Stimulated activated CD4-positive, alpha-beta T cell treated with anti-CD3 and anti-CD28 coated beads, Interleukin-4, amount 100 ng/mL, for 1 hour (primary cell): Measurements from ENCODE around the gene TEX54.
"Not testable (repeated sequence)": the region's sequence is repeated elsewhere in the genome, so short reads cannot be mapped to it uniquely, and the experiment has no call there.

ENCODE experiments used
- DNase-seq: peaks from one replicate; pipeline ENCODE4 v3.0.0-alpha.2; 2020

Gene TEX54

DNA sequence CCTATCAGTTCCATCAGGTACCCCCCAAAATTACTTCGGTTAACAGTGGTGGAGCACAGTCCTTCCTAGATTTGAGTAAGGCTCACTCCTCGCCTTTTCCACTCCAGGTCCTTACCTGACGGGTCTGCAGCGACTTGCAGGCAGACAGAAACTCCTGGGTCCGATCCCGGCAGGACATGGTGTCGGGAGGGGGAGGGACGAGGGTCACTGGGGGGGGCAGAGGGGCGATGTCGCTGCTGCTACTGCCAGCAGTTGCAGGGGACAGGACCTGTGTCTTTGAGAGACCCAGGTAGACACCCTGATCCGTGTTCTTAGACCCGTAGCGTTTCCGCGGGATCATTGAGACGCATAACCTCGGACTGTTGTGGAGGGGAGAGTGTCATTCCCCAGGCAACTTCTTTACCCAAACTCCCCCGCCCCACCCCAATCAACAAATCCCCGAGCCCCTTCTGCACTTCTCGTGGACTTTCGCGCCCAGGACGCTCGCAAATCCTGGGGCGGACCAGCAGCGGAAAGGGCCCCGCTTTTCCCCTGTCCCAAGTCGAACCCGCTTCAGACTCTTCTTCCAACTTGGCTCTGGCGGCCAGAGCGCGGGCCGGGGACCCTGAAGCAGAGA lies 1.6 kb downstream of the TEX54 start:
- DNase-seq = no peak

- not testable (repeated sequence) for DNase-seq
Observed at GRCh38 chr11:62828130-62828529, 4.5 kb downstream of the TEX54 start.

- no peak for DNase-seq
Observed at GRCh38 chr11:62823677-62824076, 9.0 kb downstream of the TEX54 start.

GRCh38 chr11:62817129-62817528 lies 15.5 kb downstream of the TEX54 start:
- no peak for DNase-seq

- DNase-seq = no peak
Observed at GRCh38 chr11:62816557-62816956, 16.1 kb downstream of the TEX54 start.

GRCh38 chr11:62811659-62812058 lies 21.0 kb downstream of the TEX54 start:
- no peak for DNase-seq

- DNase-seq = no peak
Observed at GRCh38 chr11:62810748-62811147, 21.9 kb downstream of the TEX54 start.

DNA sequence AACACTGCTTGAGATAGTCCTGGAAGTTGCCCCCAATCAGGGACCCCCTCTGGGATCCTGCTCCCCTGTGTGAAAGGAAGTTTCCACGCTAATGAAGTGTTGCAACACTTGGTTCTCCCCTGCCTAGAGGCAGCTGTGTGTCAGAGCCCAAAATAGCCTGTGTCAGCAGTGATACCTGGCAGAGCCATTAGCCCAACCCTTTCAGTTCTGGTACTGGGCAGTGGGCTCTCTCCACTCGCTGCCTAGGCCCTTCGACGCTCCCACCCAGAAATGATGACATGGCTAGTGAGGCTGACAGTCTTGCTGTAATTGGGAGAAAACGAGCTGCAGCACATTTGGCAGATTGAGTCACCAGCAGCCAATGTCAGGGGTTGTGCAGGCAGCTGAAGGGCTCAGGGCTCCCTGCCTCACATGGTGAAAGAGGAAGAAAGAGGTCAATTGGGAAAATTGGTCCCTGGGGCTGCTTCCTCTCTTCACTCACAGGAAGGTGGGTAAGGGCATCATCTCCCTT lies 26.0 kb downstream of the TEX54 start:
- no peak for DNase-seq

DNA sequence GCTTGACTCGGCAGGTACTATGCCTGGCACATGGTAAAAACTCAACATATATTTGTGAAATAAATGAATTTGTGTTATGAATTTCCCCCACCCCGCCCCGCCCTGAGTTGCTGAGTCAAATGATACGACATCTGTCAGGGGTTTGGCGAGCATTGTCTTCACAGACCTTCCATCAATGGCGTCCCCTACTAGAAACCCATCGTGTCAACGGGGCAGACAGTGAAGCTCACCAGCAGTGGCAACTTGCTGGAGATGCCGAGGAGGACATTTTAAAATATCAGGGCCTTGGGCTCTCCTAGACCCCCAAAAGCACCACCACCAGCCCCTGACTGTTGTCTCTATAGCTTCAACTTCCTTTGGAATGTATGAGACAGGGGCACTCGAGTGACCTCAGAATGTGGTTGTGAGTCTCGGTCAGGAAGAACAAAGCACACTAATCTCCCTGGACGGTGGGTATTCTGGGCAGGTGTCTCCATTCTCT lies 26.6 kb downstream of the TEX54 start:
- DNase-seq = peak; percentile 26

- peak; percentile 96 for DNase-seq
Observed at GRCh38 chr11:62805076-62805892, 27.4 kb downstream of the TEX54 start, which contains the start of gene NXF1. Gene NXF1, minus strand, starts transcription at chr11:62805440. Its CDS starts 84 bp downstream, at chr11:62805356.

DNA sequence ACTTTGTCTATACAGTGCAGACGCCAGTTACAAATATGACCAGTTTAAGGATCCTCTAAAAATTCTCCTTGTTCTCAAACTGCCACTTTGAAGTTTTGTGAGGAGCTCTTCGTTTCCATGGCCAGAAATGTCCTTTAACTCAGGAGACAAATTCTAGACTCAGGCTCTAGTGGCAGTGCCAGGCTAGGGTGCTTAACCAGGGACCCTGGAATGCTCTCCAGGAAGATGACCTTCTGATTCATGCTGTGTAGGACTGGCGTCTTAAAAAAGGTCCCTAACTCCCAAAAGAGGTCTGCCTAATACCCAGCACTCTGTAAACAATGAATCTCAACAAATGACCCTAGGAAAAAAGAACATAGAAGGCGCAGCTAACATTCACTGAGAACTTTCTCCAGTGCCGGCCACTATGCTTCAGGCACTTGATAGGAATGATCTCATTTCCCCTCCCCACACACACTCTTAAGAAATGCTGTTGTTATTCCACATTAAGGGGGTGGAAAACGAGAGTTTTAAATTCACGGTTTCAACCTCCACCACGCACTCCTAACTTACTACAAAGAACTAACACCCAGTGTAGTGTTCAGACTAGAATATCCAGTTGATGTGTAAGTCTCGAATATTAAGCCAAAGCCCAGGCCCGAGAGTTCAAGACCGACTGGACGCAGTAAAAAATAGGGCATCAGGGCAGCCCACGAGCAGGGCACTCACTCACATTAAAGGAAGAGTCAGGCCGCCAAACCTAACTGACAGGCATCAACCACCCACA lies 28.1 kb downstream of the TEX54 start:
- no peak for DNase-seq

- DNase-seq = no peak
Observed at GRCh38 chr11:62801071-62801470, 31.6 kb downstream of the TEX54 start.

GRCh38 chr11:62799486-62799885 lies 33.2 kb downstream of the TEX54 start:
- no peak for DNase-seq

GRCh38 chr11:62796281-62796680 lies 36.4 kb downstream of the TEX54 start:
- no peak for DNase-seq

- DNase-seq = no peak
Observed at GRCh38 chr11:62794201-62794775, 38.4 kb downstream of the TEX54 start.

DNA sequence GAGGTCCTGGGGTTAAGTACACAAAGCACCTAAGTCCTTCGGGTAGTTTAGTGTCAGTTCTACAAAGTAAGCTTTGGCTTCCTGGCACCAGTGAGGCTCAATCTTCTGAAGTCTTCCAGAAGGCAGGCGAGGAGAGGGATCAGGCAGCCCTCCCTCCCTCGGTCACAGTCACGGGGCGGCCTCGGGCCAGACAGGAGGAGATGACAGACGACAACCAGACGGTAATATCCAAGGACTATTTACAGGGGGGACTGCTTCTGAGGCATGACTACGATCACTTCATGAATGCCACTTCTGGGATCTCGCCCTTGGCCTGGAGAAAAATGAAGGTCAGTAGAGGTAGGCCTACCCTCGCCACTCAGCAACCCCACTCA lies 40.5 kb downstream of the TEX54 start:
- DNase-seq = no peak

DNA sequence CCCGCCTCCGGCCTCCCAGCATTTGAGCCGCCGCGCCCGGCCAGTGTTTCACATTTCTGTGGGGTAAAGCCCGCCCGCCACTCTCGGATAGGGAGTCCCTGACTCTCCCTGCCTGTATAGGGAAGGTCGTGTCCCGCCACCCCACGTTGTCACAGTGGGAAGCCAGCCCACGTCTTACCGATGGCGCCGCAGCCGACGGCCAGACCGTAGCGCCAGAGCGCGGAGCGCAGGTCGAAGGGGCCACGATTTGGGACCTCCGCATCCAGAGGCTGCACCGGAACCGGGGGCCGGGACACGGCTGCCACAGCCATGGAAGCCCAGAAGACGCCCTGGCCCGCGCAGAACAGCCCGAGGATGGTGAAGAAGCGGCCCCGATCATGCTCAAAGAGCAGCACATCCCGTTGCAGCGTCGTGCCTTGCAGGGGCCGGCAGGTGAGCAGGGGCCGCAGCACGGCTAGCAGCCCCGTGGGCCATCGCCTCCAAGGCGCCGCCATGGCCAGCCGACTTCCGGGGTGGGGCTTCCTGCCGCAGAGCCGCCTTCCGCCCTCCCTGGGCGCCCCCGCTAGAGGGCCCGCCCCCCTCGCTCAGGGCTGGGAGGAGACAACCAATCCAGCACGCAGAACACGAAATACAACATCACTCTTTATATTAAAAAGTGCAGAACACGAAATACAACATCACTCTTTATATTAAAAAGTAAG lies 41.0 kb downstream of the TEX54 start, which contains the start of gene TMEM223:
TSS of gene TMEM223 (minus strand) at position 506 of the 701 bp plus-strand sequence. CDS start at position 494, 12 bp downstream.
- DNase-seq = peak; percentile 93

DNA sequence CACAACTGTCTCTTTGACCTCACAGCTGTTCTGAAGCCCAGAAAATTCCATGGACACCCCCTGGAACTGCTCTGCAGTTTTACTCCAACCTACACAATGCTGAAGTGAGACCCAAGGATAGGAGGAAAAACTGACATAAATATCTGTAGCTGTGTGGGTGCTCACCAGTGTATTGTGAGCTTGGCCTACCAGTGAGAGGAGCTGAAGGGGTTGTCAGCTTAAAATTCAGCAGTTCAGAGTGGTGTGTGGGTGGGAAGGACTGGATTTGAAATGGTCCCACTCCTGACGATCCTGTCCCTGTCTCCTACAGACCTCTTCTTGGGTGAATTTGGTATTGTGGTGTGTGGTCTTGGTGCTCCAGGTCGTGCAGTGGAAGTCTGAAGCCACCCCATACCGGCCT lies 43.1 kb downstream of the TEX54 start:
- no peak for DNase-seq

DNA sequence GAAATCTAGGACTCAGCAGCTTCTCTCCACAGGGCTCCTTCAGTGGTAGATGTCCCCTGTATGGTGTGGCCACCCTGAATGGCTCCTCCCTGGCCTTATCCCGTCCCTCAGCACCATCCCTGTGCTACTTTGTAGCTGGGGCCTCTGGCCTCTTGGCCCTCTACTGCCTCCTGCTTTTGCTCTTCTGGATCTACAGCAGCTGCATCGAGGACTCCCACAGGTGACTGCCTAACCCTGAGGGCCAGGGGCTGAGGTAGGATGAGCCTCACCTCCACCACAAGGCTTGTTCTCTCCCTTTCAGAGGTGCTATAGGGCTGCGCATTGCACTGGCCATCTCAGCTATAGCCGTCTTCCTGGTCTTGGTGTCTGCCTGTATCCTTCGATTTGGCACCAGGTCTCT lies 43.6 kb downstream of the TEX54 start:
- no peak for DNase-seq

GRCh38 chr11:62787005-62787759 lies 45.5 kb downstream of the TEX54 start, which contains the start of gene TMEM179B:
Gene TMEM179B, plus strand, starts transcription at chr11:62787402. Its CDS starts 30 bp downstream, at chr11:62787432.
- DNase-seq = peak; percentile 97

- DNase-seq = peak; percentile 82
Observed at GRCh38 chr11:62786318-62787004, 46.2 kb downstream of the TEX54 start.
